PC-9 (cell line): ENCODE results near the gene NCK2. TPM values are rescaled to one million over a fixed set of nuclear protein-coding genes. Genes with fewer than 3 reads are reported as not detected.

Source experiments
- BruUV-seq: library from RNA; stranded (reverse); fragments of 400-500 nt; replicated peaks from 2 replicates; lab custom pipeline; 2021; lab: Mats Ljungman, UMichigan
- CTCF ChIA-PET: fragments of 300-600 bp; sonication (Branson Sonifier 250); formaldehyde crosslinking; loops from one replicate; lab custom pipeline; 2022; ENCODE audit warnings: antibody characterized with exemption; lab: Charles Lee
- POLR2A ChIA-PET: fragments of 300-600 bp; sonication (Branson Sonifier 250); formaldehyde crosslinking; loops from one replicate; lab custom pipeline; 2022; ENCODE audit warnings: antibody characterized with exemption; ENCODE audit not compliant: unreplicated experiment; lab: Charles Lee
- DNase-seq, 2 experiments: peaks; one replicate each; pipeline versions ENCODE4 v3.0.0 to v3.0.0-alpha.2; 2015 to 2022; ENCODE audit warnings: mixed read lengths in 1 of 2
- H2AFZ ChIP-seq: fragments of 200-600 bp; sonication (generic); 2 replicates; pipeline ENCODE4 v1.8.1; 2017; ENCODE audit warnings: antibody characterized with exemption
- H3F3A ChIP-seq: fragments of 200-600 bp; sonication (generic); 2 replicates; pipeline ENCODE4 v1.8.1; 2017; ENCODE audit warnings: antibody characterized with exemption, mild to moderate bottlenecking, low read depth; ENCODE audit not compliant: insufficient read depth
- H3K27ac ChIP-seq: fragments of 200-600 bp; sonication (generic); 2 replicates; pipeline ENCODE4 v1.6.1; 2016; ENCODE audit warnings: mixed run types
- H3K27me3 ChIP-seq: fragments of 200-600 bp; sonication (generic); 2 replicates; pipeline ENCODE4 v1.6.1; 2016; ENCODE audit warnings: low read depth, mixed run types; ENCODE audit not compliant: insufficient read depth
- H3K36me3 ChIP-seq: fragments of 200-600 bp; sonication (generic); 2 replicates; pipeline ENCODE4 v1.6.1; 2016; ENCODE audit warnings: low read depth, mixed run types
- H3K4me1 ChIP-seq: fragments of 200-600 bp; sonication (generic); replicated peaks from 2 replicates; pipeline ENCODE4 v1.6.1; 2016; ENCODE audit warnings: mixed run types; ENCODE audit not compliant: insufficient read depth
- H3K4me2 ChIP-seq: fragments of 200-600 bp; sonication (generic); 2 replicates; pipeline ENCODE4 v1.6.1; 2017; ENCODE audit warnings: mixed run types
- H3K4me3 ChIP-seq: fragments of 200-600 bp; sonication (generic); 2 replicates; pipeline ENCODE4 v1.6.1; 2016; ENCODE audit warnings: mixed run types
- H3K79me2 ChIP-seq: fragments of 200-600 bp; sonication (generic); 2 replicates; pipeline ENCODE4 v1.6.1; 2017; ENCODE audit warnings: low read depth, mixed run types
- H3K9me2 ChIP-seq: fragments of 200-600 bp; sonication (generic); 2 replicates; pipeline ENCODE4 v1.8.1; 2017; ENCODE audit warnings: mild to moderate bottlenecking; ENCODE audit not compliant: insufficient read depth
- H3K9me3 ChIP-seq: fragments of 200-600 bp; sonication (generic); 2 replicates; pipeline ENCODE4 v1.8.1; 2016; ENCODE audit warnings: low read depth; ENCODE audit not compliant: insufficient read depth
- H4K20me1 ChIP-seq: fragments of 200-600 bp; sonication (generic); 2 replicates; pipeline ENCODE4 v1.8.1; 2017; ENCODE audit not compliant: insufficient read depth
- CTCF ChIP-seq: fragments of 200-600 bp; sonication (generic); conservative IDR thresholded peaks from 2 replicates; pipeline ENCODE4 v1.6.1; 2017; ENCODE audit warnings: mixed run types, antibody characterized with exemption, mild to moderate bottlenecking, moderate library complexity
- EZH2 ChIP-seq: fragments of 200-600 bp; sonication (generic); IDR thresholded peaks from 2 replicates; pipeline ENCODE4 v1.8.0; 2017; ENCODE audit warnings: antibody characterized with exemption, low read depth
- intact Hi-C: fragments of 100-400 bp; cut with micrococcal nuclease; formaldehyde crosslinking; loops from one replicate; pipeline ENCODE4 v1.10.0; 2022; ENCODE audit not compliant: unreplicated experiment
- total RNA-seq: library from RNA; stranded (reverse); gene quantifications from 2 replicates; pipeline ENCODE4 v1.2.3, GENCODE V29; 2021

Gene NCK2
- total RNA-seq, 1 experiment from 2014 or later, result 26.0 TPM

DNA sequence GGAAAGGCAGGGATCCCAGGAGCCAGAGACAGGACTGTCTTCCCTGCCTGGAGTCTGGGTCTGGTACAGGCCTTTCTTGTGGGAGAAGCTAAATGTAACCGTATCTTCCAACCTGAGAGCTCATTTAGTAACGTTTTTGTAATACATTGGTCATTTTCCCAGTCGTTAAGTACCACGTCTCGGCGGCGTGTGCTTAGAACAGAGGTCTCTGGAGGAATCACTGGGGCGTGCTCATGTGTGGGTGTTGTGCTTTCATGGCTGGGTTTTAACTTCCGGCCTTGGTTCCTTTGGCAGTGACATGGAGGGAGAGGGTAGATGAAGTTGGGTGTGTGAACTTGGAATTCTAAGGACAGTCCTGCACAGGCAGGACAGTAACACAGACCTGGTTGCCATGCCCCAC, 79.7 kb downstream of the NCK2 start:
- H3K9me3 ChIP-seq, result no peaks in the 10 kb centered on the region
- H3K4me2 ChIP-seq, result no peak overlapping the region
- H3K9me2 ChIP-seq, result no peaks in the 10 kb centered on the region
- intact Hi-C loops, result no loop called here
- H4K20me1 ChIP-seq, result no peaks in the 10 kb centered on the region
- no TSS peak for BruUV-seq
- no peaks in the 10 kb centered on the region for H3K36me3 ChIP-seq
- POLR2A ChIA-PET, result no interaction called here
- TF ChIP-seq CTCF (no peak), EZH2 (no peak)
- no peaks in the 10 kb centered on the region for H3F3A ChIP-seq
- no peak overlapping the region for H2AFZ ChIP-seq
- H3K27me3 ChIP-seq, result no peaks in the 10 kb centered on the region
- CTCF ChIA-PET, result no interaction called here
- DNase-seq, result no peak
- H3K27ac ChIP-seq, result no peak overlapping the region
- H3K4me1 ChIP-seq, result no peaks in the 10 kb centered on the region
- H3K4me3 ChIP-seq, result no peak overlapping the region
- H3K79me2 ChIP-seq, result no peaks in the 10 kb centered on the region

GRCh38 chr2:105827351-105828096, 82.8 kb downstream of the NCK2 start:
- Histone ChIP-seq H3F3A (no peaks in the 10 kb centered on the region), H2AFZ (no peak overlapping the region), H3K4me2 (no peak overlapping the region), H4K20me1 (no peaks in the 10 kb centered on the region), H3K4me1 (no peaks in the 10 kb centered on the region), H3K9me2 (no peaks in the 10 kb centered on the region), H3K36me3 (no peaks in the 10 kb centered on the region), H3K27me3 (no peaks in the 10 kb centered on the region), H3K9me3 (no peaks in the 10 kb centered on the region), H3K79me2 (no peaks in the 10 kb centered on the region), H3K4me3 (no peak overlapping the region), H3K27ac (no peak overlapping the region)
- no peak for DNase-seq
- no TSS peak for BruUV-seq
- CTCF ChIA-PET, result no interaction called here
- intact Hi-C loops, result no loop called here
- POLR2A ChIA-PET, result no interaction called here
- TF ChIP-seq EZH2, result no peak
- no peak for TF ChIP-seq CTCF

GRCh38 chr2:105828558-105828957, 83.8 kb downstream of the NCK2 start:
- TF ChIP-seq EZH2 (no peak), CTCF (no peak)

More at GRCh38 chr2:105828558-105828957, 83.8 kb downstream of the NCK2 start:
- CTCF ChIA-PET, result no interaction called here
- no peak for DNase-seq
- Histone ChIP-seq H3K36me3 (no peaks in the 10 kb centered on the region), H3K79me2 (0 out of 2 replicates have a peak, but pooled peaks cover 3% of the 10 kb centered on the region), H3K4me2 (no peak overlapping the region), H3K9me2 (no peaks in the 10 kb centered on the region), H3K9me3 (no peaks in the 10 kb centered on the region), H3K4me3 (no peak overlapping the region), H4K20me1 (no peaks in the 10 kb centered on the region), H3K4me1 (no peaks in the 10 kb centered on the region), H3K27ac (no peak overlapping the region), H3F3A (no peaks in the 10 kb centered on the region), H2AFZ (no peak overlapping the region), H3K27me3 (no peaks in the 10 kb centered on the region)
- no TSS peak for BruUV-seq
- intact Hi-C loops, result no loop called here
- POLR2A ChIA-PET, result no interaction called here
